Stromal cell of bone marrow (primary cell): ENCODE results near the gene RNF166.
A peak's percentile ranks its signal among the peaks of the same experiment; 100 is the strongest.

Source experiments
- DNase-seq: peaks from one replicate; pipeline ENCODE4 v3.0.0-alpha.2; 2012; ENCODE audit warnings: low read depth

RNF166 gene

GRCh38 chr16:88706965-88707826, 988 bp upstream of the RNF166 start:
- no peak for DNase-seq

- no peak for DNase-seq
Measured at GRCh38 chr16:88705801-88706228, 393 bp downstream of the RNF166 start.

GRCh38 chr16:88705076-88705684, 1.0 kb downstream of the RNF166 start:
- no peak for DNase-seq

- DNase-seq = no peak
Measured at GRCh38 chr16:88703486-88704309, 2.5 kb downstream of the RNF166 start.

- no peak for DNase-seq
Measured at GRCh38 chr16:88702371-88703210, 3.6 kb downstream of the RNF166 start.

GRCh38 chr16:88701581-88702370, 4.4 kb downstream of the RNF166 start:
- no peak for DNase-seq

- peak; percentile 74 for DNase-seq
Measured at GRCh38 chr16:88700636-88701482, 5.3 kb downstream of the RNF166 start.

GRCh38 chr16:88700322-88700635, 5.9 kb downstream of the RNF166 start:
- no peak for DNase-seq

GRCh38 chr16:88699180-88699579, 7.0 kb downstream of the RNF166 start:
- no peak for DNase-seq

- DNase-seq = no peak
Measured at GRCh38 chr16:88698646-88699045, 7.6 kb downstream of the RNF166 start.

- DNase-seq = no peak
Measured at GRCh38 chr16:88697831-88698615, 8.2 kb downstream of the RNF166 start.

- DNase-seq = no peak
Measured at GRCh38 chr16:88697116-88697830, 8.9 kb downstream of the RNF166 start.

- DNase-seq = no peak
Measured at GRCh38 chr16:88696441-88696840, 9.8 kb downstream of the RNF166 start.

- no peak for DNase-seq
Measured at GRCh38 chr16:88695753-88696152, 10.5 kb downstream of the RNF166 start.

GRCh38 chr16:88695218-88695617, 11.0 kb downstream of the RNF166 start:
- DNase-seq = no peak

GRCh38 chr16:88694221-88695087, 11.8 kb downstream of the RNF166 start:
- DNase-seq = no peak

GRCh38 chr16:88693420-88694177, 12.6 kb downstream of the RNF166 start:
- DNase-seq = no peak
